Measurements from ENCODE around the gene ARHGAP22. TPM values are rescaled to one million over a fixed set of nuclear protein-coding genes. Genes with fewer than 3 reads are reported as not detected.

ARHGAP22 gene
- total and polyA plus RNA-seq, 2 of the 4 experiments (the other 2 are of a cell fraction): 28.3 to 30.2 TPM

DNA sequence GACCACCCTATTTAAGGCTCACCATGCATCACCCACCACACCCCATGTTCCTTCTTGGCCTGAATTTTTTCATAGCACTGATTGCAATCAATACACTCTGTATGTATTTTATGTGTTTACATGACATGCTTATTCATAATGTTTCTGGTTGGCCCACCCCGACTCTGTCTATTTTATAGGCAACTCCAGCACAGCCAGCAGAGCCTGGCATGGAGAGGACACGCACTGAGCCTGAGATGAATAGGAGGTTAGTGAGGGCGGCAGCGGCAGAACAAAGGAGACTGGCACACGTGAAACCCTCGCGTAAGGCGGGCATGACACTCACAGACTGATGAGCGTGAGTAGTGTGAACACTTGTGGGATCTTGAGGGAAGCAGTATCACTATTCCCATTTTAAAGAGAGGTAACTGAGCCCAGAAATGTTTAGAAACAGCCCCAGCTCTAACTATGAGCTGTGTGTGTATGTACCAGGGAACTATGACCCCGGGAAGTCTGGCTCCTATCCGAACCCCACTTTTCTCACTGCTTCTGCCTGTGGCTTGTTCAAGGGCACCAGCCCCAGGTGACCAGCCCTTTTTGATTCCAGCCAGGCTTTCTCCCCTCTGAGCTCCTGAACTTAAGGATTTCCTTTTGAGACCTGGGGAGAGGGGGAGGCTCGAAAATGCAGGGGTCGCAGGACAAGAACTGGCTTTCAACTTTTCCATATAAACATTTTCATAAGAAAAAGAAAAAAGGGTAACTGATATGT, 113.3 kb downstream of the ARHGAP22 start:
- H4K8ac ChIP-seq (ENCODE audit: low read depth in 2 of 2, low read length in 2 of 2): 0 out of 4 replicates have a peak overlapping the region, but pooled peaks of 1 of the 2 experiments have one; percentile 15
- dilution Hi-C loops (cut with HindIII; ENCODE audit: low sequenced_read_pairs, unreplicated experiment) (no loop called here), in situ Hi-C loops (cut with MboI; ENCODE audit: low sequenced_read_pairs) (no loop called here), intact Hi-C loops (cut with micrococcal nuclease) (no loop called here)
- no peak overlapping the region for H4K91ac ChIP-seq (ENCODE audit: insufficient read depth, low read depth, low read length)
- H3K27me3 ChIP-seq (ENCODE audit: control insufficient read depth, insufficient read depth, low read length): no peaks in the 10 kb centered on the region
- no peak overlapping the region for H3K4ac ChIP-seq (ENCODE audit: low read depth, low read length)
- no peak overlapping the region for H3K4me3 ChIP-seq (ENCODE audit: insufficient read depth, low read depth, low read length)
- no peak overlapping the region for H3K18ac ChIP-seq (ENCODE audit: low read depth, low read length)
- no peak overlapping the region for H2BK5ac ChIP-seq (ENCODE audit: low read depth, low read length, poor library complexity, severe bottlenecking)
- POLR2A ChIA-PET (ENCODE audit: unreplicated experiment): no interaction called here
- ATAC-seq (ENCODE audit: low read depth) (no peak), DNase-seq (no peak)
- H2AK9ac ChIP-seq (replicated peaks; ENCODE audit: low read depth, low read length, poor library complexity): no peak overlapping the region
- H2BK120ac ChIP-seq (ENCODE audit: low read depth, low read length): no peak overlapping the region
- H3K27ac ChIP-seq (ENCODE audit: insufficient read depth, low read length): no peak overlapping the region
- no peaks in the 10 kb centered on the region for H3K36me3 ChIP-seq (ENCODE audit: control insufficient read depth, insufficient read depth, low read length)
- no peak overlapping the region for H3K23ac ChIP-seq (ENCODE audit: low read depth, low read length)
- no peak overlapping the region for H3K14ac ChIP-seq (replicated peaks; ENCODE audit: low read depth, low read length)
- H2AFZ ChIP-seq (replicated peaks; ENCODE audit: low read length, poor library complexity): no peak overlapping the region
- H2BK15ac ChIP-seq (ENCODE audit: low read depth, low read length): no peak overlapping the region
- CTCF ChIA-PET: no interaction called here
- no peak overlapping the region for H4K5ac ChIP-seq (ENCODE audit: low read depth, low read length)
- peaks cover 37% of the 10 kb centered on the region; the same call in 1 of the 2 replicates for H4K20me1 ChIP-seq (ENCODE audit: insufficient read depth, low read length)
- H3K56ac ChIP-seq (ENCODE audit: extremely low read depth, insufficient read depth, low read length): no peak overlapping the region
- peaks cover 35 to 84% of the 10 kb centered on the region in 2 experiments for H3K79me1 ChIP-seq (ENCODE audit: low read depth in 1 of 2, low read length in 2 of 2)
- H2BK20ac ChIP-seq (ENCODE audit: low read depth, low read length): no peak overlapping the region
- H3K9me1 ChIP-seq (ENCODE audit: insufficient read depth, low read length): peaks cover 31% of the 10 kb centered on the region
- peaks cover 7% of the 10 kb centered on the region; the same call in 1 of the 2 replicates for H3K4me1 ChIP-seq (ENCODE audit: control insufficient read depth, insufficient read depth, low read length)
- H3K9ac ChIP-seq (ENCODE audit: low read depth, low read length): no peak overlapping the region
- TF ChIP-seq CHD1 (IDR thresholded peaks at IDR 0.05; ENCODE audit: low read depth, low read length) (no peak), RCOR1 (IDR thresholded peaks at IDR 0.05; ENCODE audit: insufficient replicate concordance, low read length) (no peak), MXI1 (IDR thresholded peaks at IDR 0.05; ENCODE audit: borderline replicate concordance, low read depth, low read length) (no peak), USF2 (IDR thresholded peaks at IDR 0.05; ENCODE audit: low read depth, low read length) (no peak), FOS (IDR thresholded peaks at IDR 0.05; ENCODE audit: low read depth, low read length) (no peak), CEBPB (IDR thresholded peaks at IDR 0.05; ENCODE audit: low read depth, low read length) (no peak), BHLHE40 (IDR thresholded peaks at IDR 0.05; ENCODE audit: low read depth, low read length) (no peak), RFX5 (IDR thresholded peaks at IDR 0.05; ENCODE audit: low read depth, low read length) (no peak), RAD21 (IDR thresholded peaks at IDR 0.05; ENCODE audit: low read length) (no peak), MAZ (IDR thresholded peaks at IDR 0.05; ENCODE audit: borderline replicate concordance, low read depth, low read length) (no peak), POLR2A (IDR thresholded peaks at IDR 0.05; ENCODE audit: low read depth, low read length) (no peak), MAFK (IDR thresholded peaks at IDR 0.05; ENCODE audit: low read depth, low read length) (no peak), ELK1 (IDR thresholded peaks at IDR 0.05; ENCODE audit: borderline replicate concordance, low read depth, low read length) (no peak), NFE2L2 (IDR thresholded peaks at IDR 0.05; ENCODE audit: low read depth, low read length) (no peak)
- TF ChIP-seq, protein P1, sequence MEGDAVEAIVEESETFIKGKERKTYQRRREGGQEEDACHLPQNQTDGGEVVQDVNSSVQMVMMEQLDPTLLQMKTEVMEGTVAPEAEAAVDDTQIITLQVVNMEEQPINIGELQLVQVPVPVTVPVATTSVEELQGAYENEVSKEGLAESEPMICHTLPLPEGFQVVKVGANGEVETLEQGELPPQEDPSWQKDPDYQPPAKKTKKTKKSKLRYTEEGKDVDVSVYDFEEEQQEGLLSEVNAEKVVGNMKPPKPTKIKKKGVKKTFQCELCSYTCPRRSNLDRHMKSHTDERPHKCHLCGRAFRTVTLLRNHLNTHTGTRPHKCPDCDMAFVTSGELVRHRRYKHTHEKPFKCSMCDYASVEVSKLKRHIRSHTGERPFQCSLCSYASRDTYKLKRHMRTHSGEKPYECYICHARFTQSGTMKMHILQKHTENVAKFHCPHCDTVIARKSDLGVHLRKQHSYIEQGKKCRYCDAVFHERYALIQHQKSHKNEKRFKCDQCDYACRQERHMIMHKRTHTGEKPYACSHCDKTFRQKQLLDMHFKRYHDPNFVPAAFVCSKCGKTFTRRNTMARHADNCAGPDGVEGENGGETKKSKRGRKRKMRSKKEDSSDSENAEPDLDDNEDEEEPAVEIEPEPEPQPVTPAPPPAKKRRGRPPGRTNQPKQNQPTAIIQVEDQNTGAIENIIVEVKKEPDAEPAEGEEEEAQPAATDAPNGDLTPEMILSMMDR (conservative IDR thresholded peaks at IDR 0.05; ENCODE audit: low read depth, low read length): no peak
- BruUV-seq (replicated peaks): no TSS peak
- no peak overlapping the region for H3K4me2 ChIP-seq (ENCODE audit: low read depth, low read length)
- no peak overlapping the region for H2AK5ac ChIP-seq (ENCODE audit: low read depth, low read length)
- no CpG with 5 or more reads among the region's 13 CpGs for WGBS, 2 experiments (ENCODE audit: extremely low coverage in 2 of 2, insufficient read length in 1 of 2)
- no peaks in the 10 kb centered on the region for H3K9me3 ChIP-seq (ENCODE audit: control insufficient read depth, insufficient read depth, low read length)

Data from IMR-90 (cell line).